GM23338 (cell line): ENCODE data around the gene SLC9C1. TPM values are rescaled to one million over a fixed set of nuclear protein-coding genes. Genes with fewer than 3 reads are reported as not detected.

Experiments used
- ATAC-seq: fragments of 200-7000 bp; cut with Tn5 transposase; 3 replicates; pipeline ENCODE4 v1.9.1; 2020
- DNase-seq: peaks from one replicate; pipeline ENCODE4 v3.0.0-alpha.2; 2015; ENCODE audit warnings: low spot score
- H2AFZ ChIP-seq: fragments of 200-600 bp; sonication (generic); 2 replicates; pipeline ENCODE4 v1.8.0; 2016; ENCODE audit warnings: antibody characterized with exemption, mild to moderate bottlenecking, moderate library complexity
- H3F3A ChIP-seq: fragments of 200-600 bp; sonication (generic); replicated peaks from 2 replicates; pipeline ENCODE4 v1.8.0; 2017; ENCODE audit warnings: antibody characterized with exemption, mixed run types, low read depth
- H3K27ac ChIP-seq: fragments of 200-600 bp; sonication (generic); 2 replicates; pipeline ENCODE4 v1.6.1; 2016; ENCODE audit warnings: low read depth
- H3K27me3 ChIP-seq: fragments of 200-600 bp; sonication (generic); 2 replicates; pipeline ENCODE4 v1.8.0; 2016; ENCODE audit warnings: mild to moderate bottlenecking, mixed run types, moderate library complexity; ENCODE audit not compliant: insufficient read depth
- H3K36me3 ChIP-seq: fragments of 200-600 bp; sonication (generic); 2 replicates; pipeline ENCODE4 v1.8.0; 2016; ENCODE audit warnings: mild to moderate bottlenecking; ENCODE audit not compliant: insufficient read depth
- H3K4me1 ChIP-seq: fragments of 200-600 bp; sonication (generic); 2 replicates; pipeline ENCODE4 v1.8.0; 2016; ENCODE audit warnings: mild to moderate bottlenecking, moderate library complexity; ENCODE audit not compliant: insufficient read depth
- H3K4me2 ChIP-seq: fragments of 200-600 bp; sonication (generic); 2 replicates; pipeline ENCODE4 v1.7.1; 2017; ENCODE audit warnings: mixed run types
- H3K4me3 ChIP-seq: fragments of 200-600 bp; sonication (generic); 2 replicates; pipeline ENCODE4 v1.6.1; 2016; ENCODE audit warnings: mixed run types
- H3K79me2 ChIP-seq: fragments of 200-600 bp; sonication (generic); replicated peaks from 2 replicates; pipeline ENCODE4 v1.8.0; 2017; ENCODE audit warnings: mild to moderate bottlenecking; ENCODE audit not compliant: insufficient read depth
- H3K9me2 ChIP-seq: fragments of 200-600 bp; sonication (generic); 2 replicates; pipeline ENCODE4 v1.8.0; 2017; ENCODE audit not compliant: insufficient read depth
- H4K20me1 ChIP-seq: fragments of 200-600 bp; sonication (generic); replicated peaks from 2 replicates; pipeline ENCODE4 v1.8.0; 2017; ENCODE audit warnings: mild to moderate bottlenecking; ENCODE audit not compliant: insufficient read depth
- H3K27ac Mint-ChIP-seq: 2 replicates; pipeline ENCODE4 v1.8.0; 2020; ENCODE audit warnings: inconsistent platforms, mild to moderate bottlenecking, moderate library complexity, mixed read lengths
- H3K27me3 Mint-ChIP-seq: 3 replicates; pipeline ENCODE4 v1.8.0; 2022; ENCODE audit warnings: low read depth, mild to moderate bottlenecking, moderate library complexity, mixed read lengths, inconsistent platforms; ENCODE audit not compliant: insufficient read depth, poor library complexity
- H3K36me3 Mint-ChIP-seq: 3 replicates; pipeline ENCODE4 v1.8.0; 2021; ENCODE audit warnings: low read depth, mild to moderate bottlenecking, inconsistent platforms, moderate library complexity, mixed read lengths
- H3K4me1 Mint-ChIP-seq: 3 replicates; pipeline ENCODE4 v1.8.0; 2020; ENCODE audit warnings: mild to moderate bottlenecking, inconsistent platforms, mixed read lengths
- H3K4me3 Mint-ChIP-seq: 3 replicates; pipeline ENCODE4 v1.8.0; 2021; ENCODE audit warnings: moderate library complexity, mild to moderate bottlenecking, inconsistent platforms, mixed read lengths
- H3K9me3 Mint-ChIP-seq: 3 replicates; pipeline ENCODE4 v1.8.0; 2020; ENCODE audit warnings: moderate library complexity, mild to moderate bottlenecking, inconsistent platforms, mixed read lengths
- CREB1 ChIP-seq: fragments of 250-450 bp; sonication (Bioruptor Pico); IDR thresholded peaks from 2 replicates; pipeline ENCODE4 v1.5.0; 2020; ENCODE audit warnings: low read depth, mild to moderate bottlenecking, moderate library complexity
- EZH2 ChIP-seq: fragments of 200-600 bp; sonication (generic); IDR thresholded peaks from one replicate; pipeline ENCODE4 v1.8.0; 2017; ENCODE audit warnings: antibody characterized with exemption, mild to moderate bottlenecking, low read depth; ENCODE audit not compliant: unreplicated experiment
- EZH2phosphoT487 ChIP-seq: fragments of 200-600 bp; sonication (generic); IDR thresholded peaks from one replicate; pipeline ENCODE4 v1.8.1; 2018; ENCODE audit warnings: antibody characterized with exemption; ENCODE audit not compliant: unreplicated experiment
- NANOG ChIP-seq: IDR thresholded peaks from 2 replicates; pipeline ENCODE4 v1.6.1; 2016; ENCODE audit warnings: antibody characterized with exemption, borderline replicate concordance
- POLR2AphosphoS5 ChIP-seq: IDR thresholded peaks from 2 replicates; pipeline ENCODE4 v1.6.1; 2016; ENCODE audit warnings: antibody characterized with exemption, low read depth
- ZNF114 ChIP-seq: fragments of 250-450 bp; sonication (Bioruptor Pico); IDR thresholded peaks from 2 replicates; pipeline ENCODE4 v1.5.0; 2020; ENCODE audit warnings: mild to moderate bottlenecking, moderate library complexity
- ZNF331 ChIP-seq: fragments of 250-450 bp; sonication (Bioruptor Pico); IDR thresholded peaks from 2 replicates; pipeline ENCODE4 v1.5.0; 2020; ENCODE audit warnings: low read depth, mild to moderate bottlenecking, moderate library complexity
- polyA plus RNA-seq: library from polyadenylated mRNA; unstranded; fragments of >200 nt; fragmentation: Nextera tagmentation; extraction: Ambion mirVana; gene quantifications from 2 replicates; pipeline ENCODE4 v1.2.1, GENCODE V29; 2016
- total RNA-seq: library from RNA; depleted of rRNA; stranded (reverse); fragments of >200 nt; shearing (Covaris generic); gene quantifications from 2 replicates; pipeline ENCODE4 v1.2.3, GENCODE V29; 2014
- TF ChIP-seq, protein P1 (sequence below): IDR thresholded peaks from one replicate; pipeline ENCODE4 v1.6.1; 2018; ENCODE audit warnings: antibody characterized with exemption; ENCODE audit not compliant: unreplicated experiment
- TF ChIP-seq, protein P2 (sequence below), 2 experiments: fragments of 200-600 bp in 1 of 2; sonication (generic) in 1 of 2; conservative IDR thresholded peaks; 2 replicates each; pipeline versions ENCODE4 v1.5.1 to v1.6.1; 2016 to 2017; ENCODE audit warnings: antibody characterized with exemption in 2 of 2, low read depth in 2 of 2, mild to moderate bottlenecking in 2 of 2, moderate library complexity in 1 of 2
- TF ChIP-seq, protein P3 (sequence below): fragments of 250-450 bp; sonication (Bioruptor Pico); IDR thresholded peaks from 2 replicates; pipeline ENCODE4 v1.5.0; 2020; ENCODE audit warnings: mild to moderate bottlenecking, moderate library complexity

The SLC9C1 gene
- total and polyA plus RNA-seq, 2 experiments from 2014 or later = 0.97 to 1.8 TPM

DNA sequence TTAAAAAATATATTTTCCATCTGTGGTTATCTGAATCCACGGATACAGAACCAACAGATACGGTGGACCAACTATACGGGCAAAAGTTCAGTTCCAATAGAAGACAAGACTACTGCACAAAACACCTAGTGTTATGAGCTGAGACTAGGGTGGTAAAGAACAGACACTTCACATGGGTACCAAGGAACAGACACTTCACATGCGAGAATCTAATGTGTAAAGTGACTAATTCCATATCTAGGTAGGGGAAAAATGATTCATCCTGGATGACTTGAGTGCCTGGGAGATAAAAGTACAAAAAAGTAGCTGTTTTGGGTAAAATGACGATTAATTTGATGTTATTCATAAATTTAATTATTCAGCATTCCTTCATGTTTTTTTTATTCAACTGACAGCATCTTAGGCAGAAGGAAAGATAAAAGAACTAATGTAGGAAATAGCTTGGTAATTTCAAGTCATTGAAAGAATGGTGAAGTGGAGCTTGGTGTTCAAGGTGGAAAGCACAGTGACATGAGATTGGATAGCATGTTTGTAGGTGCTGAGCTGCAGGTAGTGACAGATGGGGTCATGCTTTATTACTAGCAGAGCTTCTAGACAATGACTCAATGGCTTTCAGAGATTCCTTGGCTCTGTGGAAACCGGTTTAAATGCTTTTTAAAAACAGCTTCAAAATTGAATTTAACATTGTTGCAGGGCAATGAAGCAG lies 44.2 kb upstream of the SLC9C1 start (continued):
- TF ChIP-seq, protein P1, sequence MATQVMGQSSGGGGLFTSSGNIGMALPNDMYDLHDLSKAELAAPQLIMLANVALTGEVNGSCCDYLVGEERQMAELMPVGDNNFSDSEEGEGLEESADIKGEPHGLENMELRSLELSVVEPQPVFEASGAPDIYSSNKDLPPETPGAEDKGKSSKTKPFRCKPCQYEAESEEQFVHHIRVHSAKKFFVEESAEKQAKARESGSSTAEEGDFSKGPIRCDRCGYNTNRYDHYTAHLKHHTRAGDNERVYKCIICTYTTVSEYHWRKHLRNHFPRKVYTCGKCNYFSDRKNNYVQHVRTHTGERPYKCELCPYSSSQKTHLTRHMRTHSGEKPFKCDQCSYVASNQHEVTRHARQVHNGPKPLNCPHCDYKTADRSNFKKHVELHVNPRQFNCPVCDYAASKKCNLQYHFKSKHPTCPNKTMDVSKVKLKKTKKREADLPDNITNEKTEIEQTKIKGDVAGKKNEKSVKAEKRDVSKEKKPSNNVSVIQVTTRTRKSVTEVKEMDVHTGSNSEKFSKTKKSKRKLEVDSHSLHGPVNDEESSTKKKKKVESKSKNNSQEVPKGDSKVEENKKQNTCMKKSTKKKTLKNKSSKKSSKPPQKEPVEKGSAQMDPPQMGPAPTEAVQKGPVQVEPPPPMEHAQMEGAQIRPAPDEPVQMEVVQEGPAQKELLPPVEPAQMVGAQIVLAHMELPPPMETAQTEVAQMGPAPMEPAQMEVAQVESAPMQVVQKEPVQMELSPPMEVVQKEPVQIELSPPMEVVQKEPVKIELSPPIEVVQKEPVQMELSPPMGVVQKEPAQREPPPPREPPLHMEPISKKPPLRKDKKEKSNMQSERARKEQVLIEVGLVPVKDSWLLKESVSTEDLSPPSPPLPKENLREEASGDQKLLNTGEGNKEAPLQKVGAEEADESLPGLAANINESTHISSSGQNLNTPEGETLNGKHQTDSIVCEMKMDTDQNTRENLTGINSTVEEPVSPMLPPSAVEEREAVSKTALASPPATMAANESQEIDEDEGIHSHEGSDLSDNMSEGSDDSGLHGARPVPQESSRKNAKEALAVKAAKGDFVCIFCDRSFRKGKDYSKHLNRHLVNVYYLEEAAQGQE = no peak
- TF ChIP-seq, protein P2, sequence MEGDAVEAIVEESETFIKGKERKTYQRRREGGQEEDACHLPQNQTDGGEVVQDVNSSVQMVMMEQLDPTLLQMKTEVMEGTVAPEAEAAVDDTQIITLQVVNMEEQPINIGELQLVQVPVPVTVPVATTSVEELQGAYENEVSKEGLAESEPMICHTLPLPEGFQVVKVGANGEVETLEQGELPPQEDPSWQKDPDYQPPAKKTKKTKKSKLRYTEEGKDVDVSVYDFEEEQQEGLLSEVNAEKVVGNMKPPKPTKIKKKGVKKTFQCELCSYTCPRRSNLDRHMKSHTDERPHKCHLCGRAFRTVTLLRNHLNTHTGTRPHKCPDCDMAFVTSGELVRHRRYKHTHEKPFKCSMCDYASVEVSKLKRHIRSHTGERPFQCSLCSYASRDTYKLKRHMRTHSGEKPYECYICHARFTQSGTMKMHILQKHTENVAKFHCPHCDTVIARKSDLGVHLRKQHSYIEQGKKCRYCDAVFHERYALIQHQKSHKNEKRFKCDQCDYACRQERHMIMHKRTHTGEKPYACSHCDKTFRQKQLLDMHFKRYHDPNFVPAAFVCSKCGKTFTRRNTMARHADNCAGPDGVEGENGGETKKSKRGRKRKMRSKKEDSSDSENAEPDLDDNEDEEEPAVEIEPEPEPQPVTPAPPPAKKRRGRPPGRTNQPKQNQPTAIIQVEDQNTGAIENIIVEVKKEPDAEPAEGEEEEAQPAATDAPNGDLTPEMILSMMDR (conservative IDR thresholded peaks at IDR 0.05; ENCODE audit: low read depth in 2 of 2) = no peak
- TF ChIP-seq POLR2AphosphoS5 = no peak
- no peak for TF ChIP-seq CREB1 (CRISPR knock-in tag)
- TF ChIP-seq EZH2phosphoT487 = no peak
- TF ChIP-seq NANOG = no peak
- TF ChIP-seq ZNF114 (CRISPR knock-in tag) = no peak
- TF ChIP-seq ZNF331 (CRISPR knock-in tag) = no peak

DNA sequence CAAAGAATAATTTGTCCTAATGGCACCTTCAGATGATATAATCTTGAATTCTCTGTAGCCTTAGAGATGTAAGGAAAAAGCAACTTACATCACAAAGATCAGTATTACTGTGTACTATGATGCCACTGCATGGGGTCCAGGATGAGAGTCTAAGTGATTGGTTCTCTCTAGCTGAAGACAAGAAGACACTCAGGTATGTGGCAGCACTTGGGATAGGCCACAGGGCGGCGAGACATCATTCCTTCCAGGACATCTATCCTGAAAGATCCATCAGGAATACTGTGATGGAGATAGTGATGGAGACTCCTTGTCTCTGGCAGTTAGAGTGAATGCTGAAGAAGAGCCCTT lies 41.4 kb upstream of the SLC9C1 start:
- DNase-seq (no peak), ATAC-seq (no peak)
- Mint-ChIP-seq H3K4me1 (peaks cover 58% of the 10 kb centered on the region), H3K27ac (peak overlapping the region; percentile 95), H3K9me3 (peaks cover 3% of the 10 kb centered on the region; the same call in 2 of the 3 replicates), H3K27me3 (peaks cover 16% of the 10 kb centered on the region), H3K4me3 (peak overlapping the region; percentile 87), H3K36me3 (peaks cover 48% of the 10 kb centered on the region)
- no peaks in the 10 kb centered on the region for H3K36me3 ChIP-seq
- no peaks in the 10 kb centered on the region for H3K9me2 ChIP-seq
- no peaks in the 10 kb centered on the region for H3F3A ChIP-seq
- peaks cover 59% of the 10 kb centered on the region for H3K4me1 ChIP-seq
- peak overlapping the region; percentile 84 for H3K4me2 ChIP-seq
- H4K20me1 ChIP-seq = no peaks in the 10 kb centered on the region
- peak overlapping the region; percentile 78 for H3K4me3 ChIP-seq
- peak overlapping the region; percentile 98; the same call in 1 of the 2 replicates for H3K27ac ChIP-seq
- no peaks in the 10 kb centered on the region for H3K27me3 ChIP-seq
- peaks cover 92% of the 10 kb centered on the region for H3K79me2 ChIP-seq
- no peak overlapping the region for H2AFZ ChIP-seq
- TF ChIP-seq, protein P2 (conservative IDR thresholded peaks at IDR 0.05; ENCODE audit: low read depth in 2 of 2) = no peak
- TF ChIP-seq EZH2 (no peak), ZNF114 (CRISPR knock-in tag) (no peak), POLR2AphosphoS5 (no peak), EZH2phosphoT487 (no peak), ZNF331 (CRISPR knock-in tag) (no peak)
- TF ChIP-seq, protein P3, sequence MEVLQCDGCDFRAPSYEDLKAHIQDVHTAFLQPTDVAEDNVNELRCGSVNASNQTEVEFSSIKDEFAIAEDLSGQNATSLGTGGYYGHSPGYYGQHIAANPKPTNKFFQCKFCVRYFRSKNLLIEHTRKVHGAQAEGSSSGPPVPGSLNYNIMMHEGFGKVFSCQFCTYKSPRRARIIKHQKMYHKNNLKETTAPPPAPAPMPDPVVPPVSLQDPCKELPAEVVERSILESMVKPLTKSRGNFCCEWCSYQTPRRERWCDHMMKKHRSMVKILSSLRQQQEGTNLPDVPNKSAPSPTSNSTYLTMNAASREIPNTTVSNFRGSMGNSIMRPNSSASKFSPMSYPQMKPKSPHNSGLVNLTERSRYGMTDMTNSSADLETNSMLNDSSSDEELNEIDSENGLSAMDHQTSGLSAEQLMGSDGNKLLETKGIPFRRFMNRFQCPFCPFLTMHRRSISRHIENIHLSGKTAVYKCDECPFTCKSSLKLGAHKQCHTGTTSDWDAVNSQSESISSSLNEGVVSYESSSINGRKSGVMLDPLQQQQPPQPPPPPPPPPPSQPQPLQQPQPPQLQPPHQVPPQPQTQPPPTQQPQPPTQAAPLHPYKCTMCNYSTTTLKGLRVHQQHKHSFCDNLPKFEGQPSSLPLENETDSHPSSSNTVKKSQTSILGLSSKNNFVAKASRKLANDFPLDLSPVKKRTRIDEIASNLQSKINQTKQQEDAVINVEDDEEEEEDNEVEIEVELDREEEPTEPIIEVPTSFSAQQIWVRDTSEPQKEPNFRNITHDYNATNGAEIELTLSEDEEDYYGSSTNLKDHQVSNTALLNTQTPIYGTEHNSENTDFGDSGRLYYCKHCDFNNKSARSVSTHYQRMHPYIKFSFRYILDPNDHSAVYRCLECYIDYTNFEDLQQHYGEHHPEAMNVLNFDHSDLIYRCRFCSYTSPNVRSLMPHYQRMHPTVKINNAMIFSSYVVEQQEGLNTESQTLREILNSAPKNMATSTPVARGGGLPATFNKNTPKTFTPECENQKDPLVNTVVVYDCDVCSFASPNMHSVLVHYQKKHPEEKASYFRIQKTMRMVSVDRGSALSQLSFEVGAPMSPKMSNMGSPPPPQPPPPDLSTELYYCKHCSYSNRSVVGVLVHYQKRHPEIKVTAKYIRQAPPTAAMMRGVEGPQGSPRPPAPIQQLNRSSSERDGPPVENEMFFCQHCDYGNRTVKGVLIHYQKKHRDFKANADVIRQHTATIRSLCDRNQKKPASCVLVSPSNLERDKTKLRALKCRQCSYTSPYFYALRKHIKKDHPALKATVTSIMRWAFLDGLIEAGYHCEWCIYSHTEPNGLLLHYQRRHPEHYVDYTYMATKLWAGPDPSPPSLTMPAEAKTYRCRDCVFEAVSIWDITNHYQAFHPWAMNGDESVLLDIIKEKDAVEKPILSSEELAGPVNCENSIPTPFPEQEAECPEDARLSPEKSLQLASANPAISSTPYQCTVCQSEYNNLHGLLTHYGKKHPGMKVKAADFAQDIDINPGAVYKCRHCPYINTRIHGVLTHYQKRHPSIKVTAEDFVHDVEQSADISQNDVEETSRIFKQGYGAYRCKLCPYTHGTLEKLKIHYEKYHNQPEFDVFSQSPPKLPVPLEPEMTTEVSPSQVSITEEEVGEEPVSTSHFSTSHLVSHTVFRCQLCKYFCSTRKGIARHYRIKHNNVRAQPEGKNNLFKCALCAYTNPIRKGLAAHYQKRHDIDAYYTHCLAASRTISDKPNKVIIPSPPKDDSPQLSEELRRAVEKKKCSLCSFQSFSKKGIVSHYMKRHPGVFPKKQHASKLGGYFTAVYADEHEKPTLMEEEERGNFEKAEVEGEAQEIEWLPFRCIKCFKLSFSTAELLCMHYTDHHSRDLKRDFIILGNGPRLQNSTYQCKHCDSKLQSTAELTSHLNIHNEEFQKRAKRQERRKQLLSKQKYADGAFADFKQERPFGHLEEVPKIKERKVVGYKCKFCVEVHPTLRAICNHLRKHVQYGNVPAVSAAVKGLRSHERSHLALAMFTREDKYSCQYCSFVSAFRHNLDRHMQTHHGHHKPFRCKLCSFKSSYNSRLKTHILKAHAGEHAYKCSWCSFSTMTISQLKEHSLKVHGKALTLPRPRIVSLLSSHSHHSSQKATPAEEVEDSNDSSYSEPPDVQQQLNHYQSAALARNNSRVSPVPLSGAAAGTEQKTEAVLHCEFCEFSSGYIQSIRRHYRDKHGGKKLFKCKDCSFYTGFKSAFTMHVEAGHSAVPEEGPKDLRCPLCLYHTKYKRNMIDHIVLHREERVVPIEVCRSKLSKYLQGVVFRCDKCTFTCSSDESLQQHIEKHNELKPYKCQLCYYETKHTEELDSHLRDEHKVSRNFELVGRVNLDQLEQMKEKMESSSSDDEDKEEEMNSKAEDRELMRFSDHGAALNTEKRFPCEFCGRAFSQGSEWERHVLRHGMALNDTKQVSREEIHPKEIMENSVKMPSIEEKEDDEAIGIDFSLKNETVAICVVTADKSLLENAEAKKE (CRISPR knock-in tag) = no peak
